KMS-11 (cell line): ENCODE measurements around the gene MAPKBP1.

Source experiments
- H2AFZ ChIP-seq: fragments of 200-600 bp; sonication (generic); 2 replicates; pipeline ENCODE4 v1.6.1; 2016; ENCODE audit warnings: antibody characterized with exemption, mixed run types, low read depth
- H3K27ac ChIP-seq: fragments of 200-600 bp; sonication (generic); 2 replicates; pipeline ENCODE4 v1.6.1; 2016; ENCODE audit warnings: mild to moderate bottlenecking, mixed run types
- H3K27me3 ChIP-seq: fragments of 200-600 bp; sonication (generic); 2 replicates; pipeline ENCODE4 v1.6.1; 2017; ENCODE audit warnings: mild to moderate bottlenecking, low read depth, mixed run types, moderate library complexity; ENCODE audit not compliant: insufficient read depth
- H3K36me3 ChIP-seq: fragments of 200-600 bp; sonication (generic); 2 replicates; pipeline ENCODE4 v1.6.1; 2017; ENCODE audit warnings: mild to moderate bottlenecking, mixed run types; ENCODE audit not compliant: insufficient read depth
- H3K4me1 ChIP-seq: fragments of 200-600 bp; sonication (generic); 2 replicates; pipeline ENCODE4 v1.6.1; 2016; ENCODE audit warnings: mild to moderate bottlenecking, low read depth, mixed run types; ENCODE audit not compliant: poor library complexity, severe bottlenecking
- H3K4me2 ChIP-seq: fragments of 200-600 bp; sonication (generic); 2 replicates; pipeline ENCODE4 v1.7.0; 2016; ENCODE audit warnings: mild to moderate bottlenecking, mixed run types
- H3K4me3 ChIP-seq: fragments of 200-600 bp; sonication (generic); IDR thresholded peaks from 2 replicates; pipeline ENCODE4 v1.6.1; 2017; ENCODE audit warnings: low read depth, low read length, mixed read lengths; ENCODE audit not compliant: insufficient read depth
- H3K79me2 ChIP-seq: fragments of 200-600 bp; sonication (generic); 2 replicates; pipeline ENCODE4 v1.6.1; 2016; ENCODE audit warnings: low read depth, mixed run types; ENCODE audit not compliant: insufficient read depth
- H3K9ac ChIP-seq: fragments of 200-600 bp; sonication (generic); 2 replicates; pipeline ENCODE4 v1.6.1; 2016; ENCODE audit warnings: mild to moderate bottlenecking, mixed run types
- H4K20me1 ChIP-seq: fragments of 200-600 bp; sonication (generic); 2 replicates; pipeline ENCODE4 v1.6.1; 2016; ENCODE audit warnings: mild to moderate bottlenecking, mixed run types; ENCODE audit not compliant: insufficient read depth
- CTCF ChIP-seq: fragments of 200-600 bp; sonication (generic); conservative IDR thresholded peaks from 2 replicates; pipeline ENCODE4 v1.6.1; 2017; ENCODE audit warnings: low read depth, mild to moderate bottlenecking, antibody characterized with exemption, low read length, moderate library complexity, mixed read lengths

The MAPKBP1 gene

DNA sequence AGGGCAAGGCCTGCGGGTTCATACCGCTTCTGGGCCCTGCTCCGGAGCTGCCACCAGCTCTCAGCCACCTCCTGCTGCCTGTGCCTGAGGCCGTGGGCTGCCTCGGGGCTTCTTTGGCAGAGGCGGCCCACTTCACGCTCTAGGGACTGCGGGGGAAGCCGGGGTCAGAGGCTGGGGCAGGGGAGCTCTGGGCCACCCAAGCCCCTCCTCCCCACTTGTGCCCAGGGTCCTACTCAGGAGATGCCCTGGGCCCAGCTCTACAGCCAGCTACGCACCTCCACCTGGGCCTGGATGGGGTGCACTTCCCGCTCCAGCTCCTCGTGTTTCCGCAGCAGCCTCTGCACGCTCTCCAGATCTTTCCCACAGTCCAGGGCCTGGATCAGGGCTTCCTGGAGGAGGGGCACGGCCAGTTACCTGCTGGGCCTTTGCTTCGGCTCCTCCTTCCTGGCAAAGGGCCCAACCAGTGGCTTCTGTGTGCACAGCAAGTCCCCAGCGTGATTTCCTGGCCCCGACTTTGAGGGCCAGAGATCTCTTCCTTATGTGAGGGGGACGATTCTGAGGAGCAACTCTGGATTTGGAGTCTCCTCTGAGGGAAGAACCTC is 88.3 kb downstream of the MAPKBP1 start:
- Histone ChIP-seq H3K27ac (no peak overlapping the region), H3K4me3 (no peak overlapping the region)

DNA sequence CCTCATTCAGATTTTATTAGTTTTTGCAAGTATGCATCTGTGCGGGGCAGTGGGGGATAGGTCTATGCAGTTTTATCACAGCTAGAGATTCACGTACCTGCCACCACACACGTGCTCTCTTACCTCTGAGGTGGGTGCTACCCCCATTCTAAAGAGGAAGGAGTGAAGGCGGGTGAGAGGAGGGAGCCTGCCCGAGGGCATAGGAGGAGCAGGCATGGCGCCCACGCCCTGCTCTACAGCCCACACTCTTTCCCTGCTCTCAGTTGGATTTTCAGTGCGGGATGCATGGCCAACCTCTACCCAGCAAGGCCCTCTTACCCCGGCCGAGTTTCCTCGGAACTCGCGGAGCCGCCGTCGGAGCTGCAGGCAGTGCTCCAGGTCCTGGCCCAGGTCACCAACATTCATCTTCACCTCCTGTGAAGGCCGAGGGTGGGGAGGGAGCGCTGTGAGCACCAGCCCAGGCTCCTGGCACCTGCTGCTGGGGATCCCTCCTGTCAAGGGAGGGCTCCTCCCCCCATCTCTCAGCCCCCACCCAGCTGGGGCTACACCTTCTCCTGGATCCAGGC is 91.3 kb downstream of the MAPKBP1 start:
- Histone ChIP-seq H3K4me2 (no peak overlapping the region), H2AFZ (no peak overlapping the region), H4K20me1 (no peaks in the 10 kb centered on the region)

More for the DNA sequence above, 88.3 kb downstream of the MAPKBP1 start:
- Histone ChIP-seq H3K79me2 (no peaks in the 10 kb centered on the region), H3K9ac (no peak overlapping the region), H4K20me1 (no peaks in the 10 kb centered on the region), H3K4me1 (no peaks in the 10 kb centered on the region), H3K4me2 (no peak overlapping the region), H2AFZ (no peak overlapping the region), H3K36me3 (no peaks in the 10 kb centered on the region), H3K27me3 (peaks cover 28% of the 10 kb centered on the region; the same call in 1 of the 2 replicates)
- no peak for TF ChIP-seq CTCF

DNA sequence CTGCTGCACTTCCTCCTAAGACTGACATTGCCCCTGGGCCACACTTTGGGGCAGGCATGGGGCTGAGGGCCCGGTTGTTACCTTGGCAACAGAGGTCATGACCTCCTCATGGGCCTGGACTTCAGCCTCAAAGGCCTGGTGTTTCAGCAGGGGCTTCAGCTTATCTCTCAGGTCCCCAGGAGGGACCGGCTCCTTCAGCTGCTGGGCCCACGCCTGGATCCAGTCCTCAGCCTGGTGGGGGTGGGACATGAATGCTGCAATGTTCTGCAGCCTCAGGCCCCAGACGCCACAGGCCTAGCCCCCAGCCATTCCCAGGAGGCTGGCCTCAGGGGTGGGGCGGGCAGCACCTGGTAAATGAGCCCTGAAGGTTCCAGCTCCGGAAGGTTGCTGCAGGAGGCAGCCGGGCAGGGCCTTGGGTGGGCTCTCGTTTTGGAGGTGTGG is 92.0 kb downstream of the MAPKBP1 start:
- Histone ChIP-seq H3K27ac (no peak overlapping the region), H3K4me2 (no peak overlapping the region), H4K20me1 (no peaks in the 10 kb centered on the region), H2AFZ (no peak overlapping the region), H3K4me1 (no peaks in the 10 kb centered on the region), H3K79me2 (no peaks in the 10 kb centered on the region), H3K9ac (no peak overlapping the region), H3K27me3 (peaks cover 52% of the 10 kb centered on the region), H3K36me3 (no peaks in the 10 kb centered on the region), H3K4me3 (no peak overlapping the region)
- no peak for TF ChIP-seq CTCF

More for the DNA sequence above, 91.3 kb downstream of the MAPKBP1 start:
- Histone ChIP-seq H3K9ac (no peak overlapping the region), H3K4me3 (no peak overlapping the region), H3K27ac (no peak overlapping the region), H3K4me1 (no peaks in the 10 kb centered on the region), H3K27me3 (peaks cover 44% of the 10 kb centered on the region), H3K79me2 (no peaks in the 10 kb centered on the region), H3K36me3 (no peaks in the 10 kb centered on the region)
- no peak for TF ChIP-seq CTCF

DNA sequence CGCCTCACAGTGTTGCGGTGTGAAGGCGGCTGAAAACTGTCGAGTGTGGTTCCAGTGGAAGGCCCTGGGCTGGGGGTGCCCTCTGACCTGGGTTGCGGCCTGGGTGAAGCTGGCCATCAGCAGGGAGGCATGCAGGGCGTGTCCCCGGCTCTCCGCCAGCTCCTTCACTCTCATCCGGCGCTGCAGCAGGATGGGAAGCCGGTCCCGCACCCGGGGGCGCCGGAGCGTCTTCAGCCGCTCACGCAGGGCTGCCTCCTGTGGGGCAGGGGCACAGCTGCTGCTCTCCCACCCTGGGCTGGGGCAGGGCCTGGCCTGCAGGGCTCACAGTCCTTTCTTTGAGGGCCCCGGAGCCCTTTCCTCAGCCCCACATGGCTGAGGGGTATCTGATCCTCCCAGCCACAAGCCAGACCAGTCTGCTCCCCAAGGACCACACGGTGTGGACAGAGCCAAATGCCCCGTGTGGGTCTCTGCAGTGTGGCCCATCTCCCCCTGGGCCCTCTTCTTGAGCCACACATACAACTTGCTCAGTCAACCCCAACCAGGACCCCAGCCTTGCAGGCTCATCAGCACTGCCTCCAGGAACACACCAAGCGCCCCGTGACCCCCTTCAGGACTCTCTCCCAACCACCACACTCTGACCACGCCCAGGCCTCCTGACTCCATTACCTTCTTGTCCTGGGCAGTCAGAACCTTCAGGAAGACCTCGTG is 92.7 kb downstream of the MAPKBP1 start:
- Histone ChIP-seq H3K9ac (no peak overlapping the region), H3K27me3 (peaks cover 59% of the 10 kb centered on the region), H3K27ac (no peak overlapping the region), H3K79me2 (no peaks in the 10 kb centered on the region), H4K20me1 (no peaks in the 10 kb centered on the region), H3K36me3 (no peaks in the 10 kb centered on the region), H2AFZ (no peak overlapping the region), H3K4me1 (no peaks in the 10 kb centered on the region), H3K4me3 (no peak overlapping the region), H3K4me2 (no peak overlapping the region)
- no peak for TF ChIP-seq CTCF
